Progenitor cell of endocrine pancreas (in vitro differentiated cells): ENCODE results near the gene EEIG2. TPM values are rescaled to one million over a fixed set of nuclear protein-coding genes. Genes with fewer than 3 reads are reported as not detected.
"Not testable (repeated sequence)": the region's sequence is repeated elsewhere in the genome, so short reads cannot be mapped to it uniquely, and the experiment has no call there.

Experiments used
- DNase-seq: peaks from one replicate; pipeline ENCODE4 v3.0.0; 2021; ENCODE audit warnings: low spot score; ENCODE audit not compliant: unreplicated experiment
- H3K27ac Mint-ChIP-seq: 2 replicates; pipeline ENCODE4 v1.8.0; 2021; ENCODE audit warnings: mild to moderate bottlenecking, moderate library complexity, mixed read lengths
- H3K27me3 Mint-ChIP-seq: 2 replicates; pipeline ENCODE4 v1.8.0; 2021; ENCODE audit warnings: mixed read lengths
- H3K36me3 Mint-ChIP-seq: 2 replicates; pipeline ENCODE4 v1.8.0; 2022; ENCODE audit warnings: mixed read lengths; ENCODE audit not compliant: insufficient read depth
- H3K4me1 Mint-ChIP-seq: 2 replicates; pipeline ENCODE4 v1.8.0; 2021; ENCODE audit warnings: low read depth, mixed read lengths
- H3K4me3 Mint-ChIP-seq: 2 replicates; pipeline ENCODE4 v1.8.0; 2021; ENCODE audit warnings: low read depth, mild to moderate bottlenecking, moderate library complexity, mixed read lengths
- H3K9me3 Mint-ChIP-seq: 2 replicates; pipeline ENCODE4 v1.8.0; 2021; ENCODE audit warnings: low read depth, mixed read lengths
- total RNA-seq: library from RNA; stranded (reverse); gene quantifications from 2 replicates; pipeline ENCODE4 v1.2.1, GENCODE V29; 2021
- TF ChIP-seq, protein P1 (sequence below): fragments of 200-600 bp; sonication (generic); IDR thresholded peaks from one replicate; pipeline ENCODE4 v1.5.0; 2021; ENCODE audit warnings: antibody characterized with exemption, mild to moderate bottlenecking; ENCODE audit not compliant: unreplicated experiment

Gene EEIG2
- total RNA-seq, 1 donor from 2014 or later = 6.8 TPM

GRCh38 chr1:108531444-108531843, 28.5 kb upstream of the EEIG2 start:
- H3K4me3 Mint-ChIP-seq = no peak overlapping the region
- no peaks in the 10 kb centered on the region for H3K36me3 Mint-ChIP-seq
- H3K9me3 Mint-ChIP-seq = peaks cover 5% of the 10 kb centered on the region
- TF ChIP-seq, protein P1, sequence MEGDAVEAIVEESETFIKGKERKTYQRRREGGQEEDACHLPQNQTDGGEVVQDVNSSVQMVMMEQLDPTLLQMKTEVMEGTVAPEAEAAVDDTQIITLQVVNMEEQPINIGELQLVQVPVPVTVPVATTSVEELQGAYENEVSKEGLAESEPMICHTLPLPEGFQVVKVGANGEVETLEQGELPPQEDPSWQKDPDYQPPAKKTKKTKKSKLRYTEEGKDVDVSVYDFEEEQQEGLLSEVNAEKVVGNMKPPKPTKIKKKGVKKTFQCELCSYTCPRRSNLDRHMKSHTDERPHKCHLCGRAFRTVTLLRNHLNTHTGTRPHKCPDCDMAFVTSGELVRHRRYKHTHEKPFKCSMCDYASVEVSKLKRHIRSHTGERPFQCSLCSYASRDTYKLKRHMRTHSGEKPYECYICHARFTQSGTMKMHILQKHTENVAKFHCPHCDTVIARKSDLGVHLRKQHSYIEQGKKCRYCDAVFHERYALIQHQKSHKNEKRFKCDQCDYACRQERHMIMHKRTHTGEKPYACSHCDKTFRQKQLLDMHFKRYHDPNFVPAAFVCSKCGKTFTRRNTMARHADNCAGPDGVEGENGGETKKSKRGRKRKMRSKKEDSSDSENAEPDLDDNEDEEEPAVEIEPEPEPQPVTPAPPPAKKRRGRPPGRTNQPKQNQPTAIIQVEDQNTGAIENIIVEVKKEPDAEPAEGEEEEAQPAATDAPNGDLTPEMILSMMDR = no peak
- H3K4me1 Mint-ChIP-seq = peaks cover 8% of the 10 kb centered on the region
- no peak for DNase-seq
- no peaks in the 10 kb centered on the region for H3K27me3 Mint-ChIP-seq
- H3K27ac Mint-ChIP-seq = no peak overlapping the region

DNA sequence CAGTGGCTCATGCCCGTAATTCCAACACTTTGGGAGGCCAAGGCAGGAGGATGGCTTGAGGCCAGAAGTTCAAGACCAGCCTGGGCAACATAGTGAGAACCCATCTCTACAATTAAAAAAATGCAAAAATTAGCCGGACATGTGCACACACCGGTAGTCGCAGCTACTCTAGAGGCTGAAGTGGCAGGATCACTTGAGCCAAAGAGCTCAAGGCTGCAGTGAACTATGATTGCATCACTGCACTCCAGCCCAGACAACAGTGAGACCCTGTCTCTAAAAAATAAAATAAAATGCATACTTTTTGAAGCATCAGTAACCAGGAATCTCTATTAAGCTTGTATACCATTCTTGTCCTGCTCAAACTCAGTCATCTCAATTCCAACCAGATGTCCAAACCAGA, 27.2 kb upstream of the EEIG2 start:
- Mint-ChIP-seq H3K9me3 (peaks cover 8% of the 10 kb centered on the region), H3K4me1 (peaks cover 8% of the 10 kb centered on the region), H3K27me3 (no peaks in the 10 kb centered on the region), H3K27ac (no peak overlapping the region), H3K36me3 (no peaks in the 10 kb centered on the region), H3K4me3 (no peak overlapping the region)
- TF ChIP-seq, protein P1 = no peak
- DNase-seq = no peak

- Mint-ChIP-seq H3K27ac (peak overlapping the region; percentile 77), H3K36me3 (no peaks in the 10 kb centered on the region), H3K4me1 (peaks cover 8% of the 10 kb centered on the region), H3K27me3 (no peaks in the 10 kb centered on the region), H3K4me3 (peak overlapping the region; percentile 23), H3K9me3 (peaks cover 8% of the 10 kb centered on the region)
- TF ChIP-seq, protein P1 = no peak
- no peak for DNase-seq
Measured at GRCh38 chr1:108533351-108534083, 26.4 kb upstream of the EEIG2 start.

GRCh38 chr1:108534759-108535158, 25.1 kb upstream of the EEIG2 start:
- DNase-seq = no peak
- H3K27ac Mint-ChIP-seq = no peak overlapping the region
- H3K36me3 Mint-ChIP-seq = no peaks in the 10 kb centered on the region
- H3K4me3 Mint-ChIP-seq = no peak overlapping the region
- H3K9me3 Mint-ChIP-seq = peaks cover 8% of the 10 kb centered on the region
- peaks cover 8% of the 10 kb centered on the region for H3K4me1 Mint-ChIP-seq
- no peaks in the 10 kb centered on the region for H3K27me3 Mint-ChIP-seq
- TF ChIP-seq, protein P1 = no peak

GRCh38 chr1:108535315-108535897, 24.5 kb upstream of the EEIG2 start:
- not testable (repeated sequence) for H3K27ac Mint-ChIP-seq, H3K4me3 Mint-ChIP-seq, H3K9me3 Mint-ChIP-seq, DNase-seq, H3K36me3 Mint-ChIP-seq, H3K4me1 Mint-ChIP-seq, H3K27me3 Mint-ChIP-seq

DNA sequence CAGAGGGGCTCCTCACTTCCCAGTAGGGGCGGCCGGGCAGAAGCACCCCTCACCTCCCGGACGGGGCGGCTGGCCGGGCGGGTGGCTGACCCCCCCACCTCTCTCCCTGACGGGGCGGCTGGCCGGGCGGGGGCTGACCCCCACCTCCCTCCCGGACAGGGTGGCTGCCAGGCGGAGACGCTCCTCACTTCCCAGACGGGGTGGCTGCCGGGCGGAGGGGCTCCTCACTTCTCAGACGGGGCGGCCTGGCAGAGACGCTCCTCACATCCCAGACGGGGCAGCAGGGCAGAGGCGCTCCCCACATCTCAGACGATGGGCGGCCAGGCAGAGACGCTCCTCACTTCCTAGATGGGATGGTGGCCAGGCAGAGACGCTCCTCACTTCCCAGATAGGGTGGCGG, 23.9 kb upstream of the EEIG2 start:
- not testable (repeated sequence) for H3K9me3 Mint-ChIP-seq, H3K27me3 Mint-ChIP-seq, H3K4me3 Mint-ChIP-seq, H3K4me1 Mint-ChIP-seq, DNase-seq, H3K36me3 Mint-ChIP-seq, H3K27ac Mint-ChIP-seq

GRCh38 chr1:108536791-108537190, 23.1 kb upstream of the EEIG2 start:
- H3K27me3 Mint-ChIP-seq, DNase-seq, H3K36me3 Mint-ChIP-seq, H3K4me3 Mint-ChIP-seq, H3K9me3 Mint-ChIP-seq, H3K4me1 Mint-ChIP-seq, H3K27ac Mint-ChIP-seq: not testable (repeated sequence)
